Measurements from ENCODE around the gene PPP1R37. TPM values are rescaled to one million over a fixed set of nuclear protein-coding genes. Genes with fewer than 3 reads are reported as not detected.

PPP1R37 gene
- total RNA-seq, 1 donor from 2014 or later = 23.8 TPM

- DNase-seq (ENCODE audit: extremely low spot score in 2 of 2) = no peak
- intact Hi-C loops (cut with DNase I) = no loop called here
- no peak overlapping the region for H3K27ac ChIP-seq
- no peak for TF ChIP-seq CTCF (IDR thresholded peaks at IDR 0.05)
- no peak for TF ChIP-seq POLR2A (IDR thresholded peaks at IDR 0.05)
- no peak for TF ChIP-seq POLR2AphosphoS5 (IDR thresholded peaks at IDR 0.05; ENCODE audit: insufficient read depth in 1 of 2, low read depth in 1 of 2)
- H3K4me1 ChIP-seq = peaks cover 33% of the 10 kb centered on the region
- H3K36me3 ChIP-seq = no peaks in the 10 kb centered on the region
- no peaks in the 10 kb centered on the region for H3K27me3 ChIP-seq
- H3K4me3 ChIP-seq = peak overlapping the region; percentile 26 to 37
- no peaks in the 10 kb centered on the region for H3K9me3 ChIP-seq
These were observed 59.0 kb downstream of the PPP1R37 start for GRCh38 chr19:45151821-45152503.

- no peak for DNase-seq (ENCODE audit: extremely low spot score in 2 of 2)
- H3K27me3 ChIP-seq = no peaks in the 10 kb centered on the region
- no peaks in the 10 kb centered on the region for H3K36me3 ChIP-seq
- H3K4me1 ChIP-seq = peaks cover 33% of the 10 kb centered on the region
- no peak for TF ChIP-seq POLR2AphosphoS5 (IDR thresholded peaks at IDR 0.05; ENCODE audit: insufficient read depth in 1 of 2, low read depth in 1 of 2)
- no peak for TF ChIP-seq POLR2A (IDR thresholded peaks at IDR 0.05)
- TF ChIP-seq CTCF (IDR thresholded peaks at IDR 0.05) = no peak
- no peak overlapping the region for H3K27ac ChIP-seq
- H3K9me3 ChIP-seq = no peaks in the 10 kb centered on the region
- H3K4me3 ChIP-seq = peak overlapping the region; percentile 26 to 37
- intact Hi-C loops (cut with DNase I) = no loop called here
These were observed 59.7 kb downstream of the PPP1R37 start for GRCh38 chr19:45152504-45153338.

DNA sequence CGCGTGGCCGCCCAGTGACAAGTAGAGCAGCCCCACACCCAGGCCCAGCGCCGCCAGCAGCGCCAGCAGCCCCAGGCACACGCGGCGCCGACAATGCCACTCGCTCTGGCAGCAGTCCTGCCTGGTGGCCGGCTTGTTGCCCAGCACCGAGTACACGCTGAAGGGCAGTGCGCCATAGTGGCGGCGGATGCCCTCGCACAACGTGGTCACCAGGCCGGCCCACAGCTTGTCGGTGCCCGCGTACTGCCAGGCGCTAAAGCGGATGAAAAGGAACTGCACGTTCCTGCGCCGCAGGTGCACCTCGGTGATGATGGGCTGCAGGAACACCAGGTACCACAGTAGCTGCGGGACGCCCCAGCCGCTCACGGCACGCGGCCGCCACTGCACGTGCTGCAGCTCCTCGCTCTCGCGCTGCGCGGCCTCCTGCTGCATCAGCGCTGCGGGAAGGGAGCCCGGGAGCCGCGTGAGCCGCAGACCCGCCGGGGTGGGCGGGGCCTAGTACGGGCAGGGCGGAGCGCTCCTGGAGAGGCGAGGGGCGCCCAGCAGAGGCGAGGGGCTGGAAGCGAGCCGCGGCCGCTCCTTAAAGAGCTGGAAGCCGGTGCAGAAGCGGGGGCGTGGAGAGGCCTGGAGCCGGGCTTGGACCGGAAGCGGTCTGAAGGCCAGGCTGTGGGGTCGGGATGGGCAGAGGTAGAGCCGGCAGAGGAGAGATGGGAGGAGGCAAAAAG, 60.5 kb downstream of the PPP1R37 start:
- no peak for DNase-seq (ENCODE audit: extremely low spot score in 2 of 2)
- H3K27ac ChIP-seq = no peak overlapping the region
- H3K4me1 ChIP-seq = peaks cover 33% of the 10 kb centered on the region
- no peaks in the 10 kb centered on the region for H3K9me3 ChIP-seq
- no peaks in the 10 kb centered on the region for H3K27me3 ChIP-seq
- H3K36me3 ChIP-seq = no peaks in the 10 kb centered on the region
- TF ChIP-seq POLR2A (IDR thresholded peaks at IDR 0.05) = no peak
- no peak for TF ChIP-seq POLR2AphosphoS5 (IDR thresholded peaks at IDR 0.05; ENCODE audit: insufficient read depth in 1 of 2, low read depth in 1 of 2)
- no peak for TF ChIP-seq CTCF (IDR thresholded peaks at IDR 0.05)
- peak overlapping the region; percentile 26 to 37 for H3K4me3 ChIP-seq
- intact Hi-C loops (cut with DNase I) = no loop called here

- intact Hi-C loops (cut with DNase I) = no loop called here
- TF ChIP-seq POLR2A (IDR thresholded peaks at IDR 0.05) (no peak), CTCF (IDR thresholded peaks at IDR 0.05) (no peak), POLR2AphosphoS5 (IDR thresholded peaks at IDR 0.05; ENCODE audit: insufficient read depth in 1 of 2, low read depth in 1 of 2) (no peak)
- H3K4me1 ChIP-seq = peaks cover 33% of the 10 kb centered on the region
- H3K4me3 ChIP-seq = peak overlapping the region; percentile 26 to 37
- H3K27ac ChIP-seq = no peak overlapping the region
- no peaks in the 10 kb centered on the region for H3K9me3 ChIP-seq
- DNase-seq (ENCODE audit: extremely low spot score in 2 of 2) = no peak
- H3K36me3 ChIP-seq = no peaks in the 10 kb centered on the region
- H3K27me3 ChIP-seq = no peaks in the 10 kb centered on the region
These were observed 61.3 kb downstream of the PPP1R37 start for GRCh38 chr19:45154064-45154827.
